HepG2 (cell line): ENCODE data around the gene GLS2. TPM values are rescaled to one million over a fixed set of nuclear protein-coding genes. Genes with fewer than 3 reads are reported as not detected.
A peak's percentile ranks its signal among the peaks of the same experiment; 100 is the strongest.

Source experiments
- AGO1 ChIP-seq: fragments of 200-400 bp; formaldehyde crosslinking; IDR thresholded peaks from 2 replicates; pipeline ENCODE4 v1.6.1; 2017; ENCODE audit warnings: mild to moderate bottlenecking, low read depth, low read length, moderate library complexity; ENCODE audit not compliant: poor library complexity, severe bottlenecking
- EED ChIP-seq: sonication (generic); formaldehyde crosslinking; IDR thresholded peaks from 2 replicates; pipeline ENCODE4 v1.5.0; 2020; ENCODE audit warnings: mild to moderate bottlenecking, missing genetic modification reagents
- GLMP ChIP-seq: sonication (generic); formaldehyde crosslinking; IDR thresholded peaks from 2 replicates; pipeline ENCODE4 v1.9.0; 2021; ENCODE audit warnings: missing genetic modification reagents, mild to moderate bottlenecking, borderline replicate concordance
- HCFC1 ChIP-seq: fragments of 150-350 bp; IDR thresholded peaks from 2 replicates; pipeline ENCODE4 v1.6.1; 2014; ENCODE audit warnings: low read depth, low read length
- HIVEP1 ChIP-seq: sonication (generic); formaldehyde crosslinking; IDR thresholded peaks from 2 replicates; pipeline ENCODE4 v1.4.0; 2020; ENCODE audit warnings: mild to moderate bottlenecking, missing genetic modification reagents
- MIER3 ChIP-seq: IDR thresholded peaks from 2 replicates; pipeline ENCODE4 v1.6.1; 2016; ENCODE audit warnings: missing compliant biosample characterization, borderline replicate concordance
- MYC ChIP-seq: sonication (generic); formaldehyde crosslinking; IDR thresholded peaks from 2 replicates; pipeline ENCODE4 v1.9.0; 2021; ENCODE audit warnings: missing genetic modification reagents, borderline replicate concordance
- NPAS2 ChIP-seq: sonication (generic); formaldehyde crosslinking; IDR thresholded peaks from 2 replicates; pipeline ENCODE4 v1.8.0; 2022; ENCODE audit warnings: mild to moderate bottlenecking, missing genetic modification reagents, borderline replicate concordance
- NR0B2 ChIP-seq: sonication (generic); formaldehyde crosslinking; IDR thresholded peaks from 2 replicates; pipeline ENCODE4 v1.4.0; 2020; ENCODE audit warnings: mild to moderate bottlenecking, missing genetic modification reagents
- PITX1 ChIP-seq: sonication (generic); formaldehyde crosslinking; IDR thresholded peaks from 2 replicates; pipeline ENCODE4 v1.5.1; 2020; ENCODE audit warnings: mild to moderate bottlenecking, missing genetic modification reagents
- RBAK ChIP-seq: sonication (generic); formaldehyde crosslinking; IDR thresholded peaks from 2 replicates; pipeline ENCODE4 v1.5.1; 2020; ENCODE audit warnings: mild to moderate bottlenecking, missing genetic modification reagents
- SRSF1 ChIP-seq: fragments of 200-400 bp; formaldehyde crosslinking; optimal IDR thresholded peaks from 2 replicates; pipeline ENCODE3; 2017; ENCODE audit warnings: mild to moderate bottlenecking, low read depth, low read length, moderate library complexity
- TCF12 ChIP-seq, 2 experiments: fragments of 450-650 bp in 1 of 2; sonication (generic) in 1 of 2; formaldehyde crosslinking in 1 of 2; IDR thresholded peaks; 2 replicates each; pipeline versions ENCODE4 v1.6.1 to v1.8.0; 2017 to 2022; ENCODE audit warnings: antibody characterized with exemption in 1 of 2, mild to moderate bottlenecking in 1 of 2, missing genetic modification reagents in 1 of 2, moderate library complexity in 1 of 2
- THYN1 ChIP-seq: sonication (generic); formaldehyde crosslinking; IDR thresholded peaks from 2 replicates; pipeline ENCODE4 v1.8.1; 2023; ENCODE audit warnings: low read depth, mild to moderate bottlenecking, moderate library complexity, missing genetic modification reagents, borderline replicate concordance
- TRIM22 ChIP-seq: fragments of 450-650 bp; IDR thresholded peaks from 2 replicates; pipeline ENCODE4 v1.6.1; 2017
- ZBTB2 ChIP-seq: sonication (generic); formaldehyde crosslinking; IDR thresholded peaks from 2 replicates; pipeline ENCODE4 v1.8.0; 2022; ENCODE audit warnings: low read depth, missing genetic modification reagents
- ZNF18 ChIP-seq: sonication (generic); formaldehyde crosslinking; IDR thresholded peaks from 2 replicates; pipeline ENCODE4 v1.8.0; 2022; ENCODE audit warnings: mild to moderate bottlenecking, missing genetic modification reagents; ENCODE audit not compliant: insufficient replicate concordance
- ZNF484 ChIP-seq: sonication (generic); formaldehyde crosslinking; IDR thresholded peaks from 2 replicates; pipeline ENCODE4 v1.5.1; 2020; ENCODE audit warnings: mild to moderate bottlenecking, low read depth, missing genetic modification reagents, borderline replicate concordance
- ZNF615 ChIP-seq: sonication (generic); formaldehyde crosslinking; IDR thresholded peaks from 2 replicates; pipeline ENCODE4 v1.5.0; 2020; ENCODE audit warnings: mild to moderate bottlenecking, missing genetic modification reagents, borderline replicate concordance
- ZNF720 ChIP-seq: sonication (generic); formaldehyde crosslinking; IDR thresholded peaks from 2 replicates; pipeline ENCODE4 v1.4.0; 2020; ENCODE audit warnings: missing genetic modification reagents
- ZNF761 ChIP-seq: sonication (generic); formaldehyde crosslinking; conservative IDR thresholded peaks from 2 replicates; pipeline ENCODE4 v1.4.0; 2020; ENCODE audit warnings: mild to moderate bottlenecking, missing genetic modification reagents
- ZNF766 ChIP-seq: sonication (generic); formaldehyde crosslinking; IDR thresholded peaks from 2 replicates; pipeline ENCODE4 v1.5.0; 2020; ENCODE audit warnings: missing genetic modification reagents, borderline replicate concordance
- ZNF780A ChIP-seq: sonication (generic); formaldehyde crosslinking; IDR thresholded peaks from 2 replicates; pipeline ENCODE4 v1.8.0; 2022; ENCODE audit warnings: mild to moderate bottlenecking, missing genetic modification reagents, moderate library complexity
- ZSCAN9 ChIP-seq: IDR thresholded peaks from 2 replicates; pipeline ENCODE4 v1.6.1; 2016; ENCODE audit warnings: borderline replicate concordance
- polyA plus RNA-seq, 8 experiments: library from polyadenylated mRNA; depleted of rRNA in 3 of 8; stranded (reverse) in 7 of 8; unstranded in 1 of 8; fragments of >200 nt; fragmentation: Illumina TruSeq in 4 of 8; extraction: Trizol in 4 of 8; gene quantifications; 2 replicates each; pipeline versions ENCODE4 v1.2.1 to v1.2.3, GENCODE V29; 2011 to 2016; ENCODE audit warnings: low read depth in 4 of 8, missing spikeins in 1 of 8, mixed read lengths in 1 of 8; ENCODE audit not compliant: insufficient read depth in 1 of 8
- total RNA-seq, 5 experiments: library from RNA; depleted of rRNA; stranded (reverse); fragments of >200 nt; fragmentation: Illumina TruSeq; extraction: Trizol; gene quantifications; 2 replicates each; pipeline ENCODE4 v1.2.3, GENCODE V29; 2016; ENCODE audit warnings: low read depth in 1 of 5

GLS2 gene
- total and polyA plus RNA-seq, 2 of the 13 experiments (the other 11 are each of a cell fraction or from before 2014, with no cell fraction given) = 8.6 to 12.2 TPM

GRCh38 chr12:56487448-56488040, 417 bp downstream of the GLS2 start (continued):
- TF ChIP-seq ZBTB2 = no peak
- peak; percentile 92 for TF ChIP-seq EED
- TF ChIP-seq ZNF780A = no peak
- no peak for TF ChIP-seq HCFC1
- no peak for TF ChIP-seq ZNF615
- TF ChIP-seq ZSCAN9 (CRISPR knock-in tag) = no peak; the same call in 1 of the 2 replicates
- no peak for TF ChIP-seq ZNF484 (CRISPR knock-in tag)
- no peak for TF ChIP-seq NR0B2 (CRISPR knock-in tag)
- TF ChIP-seq ZNF766 (CRISPR knock-in tag) = no peak
- peak; percentile 1; the same call in 1 of the 2 replicates for TF ChIP-seq MYC
- no peak for TF ChIP-seq AGO1
- TF ChIP-seq RBAK (CRISPR knock-in tag) = no peak
- no peak for TF ChIP-seq THYN1
- TF ChIP-seq TCF12 (IDR thresholded peaks at IDR 0.05) = no peak
- no peak for TF ChIP-seq TCF12 (CRISPR knock-in tag; IDR thresholded peaks at IDR 0.05)
- TF ChIP-seq NPAS2 (CRISPR knock-in tag) = no peak
- TF ChIP-seq HIVEP1 (CRISPR knock-in tag) = no peak
- TF ChIP-seq PITX1 = 0 out of 2 replicates have a peak, but pooled peaks have one; percentile 44
- TF ChIP-seq ZNF18 (CRISPR knock-in tag) = no peak
- no peak for TF ChIP-seq MIER3
- no peak for TF ChIP-seq TRIM22
- TF ChIP-seq GLMP (CRISPR knock-in tag) = no peak
- no peak for TF ChIP-seq ZNF720 (CRISPR knock-in tag)
- TF ChIP-seq SRSF1 = no peak
- no peak for TF ChIP-seq ZNF761 (CRISPR knock-in tag)
